Muscle layer of duodenum (tissue), 2 donors: ENCODE data around the gene MGLL.
A peak's percentile ranks its signal among the peaks of the same experiment; 100 is the strongest.

Experiments
- H3K27ac ChIP-seq: one replicate; pipeline ENCODE4 v1.7.0; 2013; ENCODE audit warnings: mild to moderate bottlenecking, low read length
- H3K27me3 ChIP-seq: one replicate; pipeline ENCODE4 v1.7.0; 2013; ENCODE audit warnings: low read depth, mild to moderate bottlenecking, control low read depth, low read length
- H3K36me3 ChIP-seq, 2 donors: one replicate each; pipeline ENCODE4 v1.7.0; 2013; ENCODE audit warnings: low read length in 2 of 2, control low read depth in 1 of 2, mild to moderate bottlenecking in 1 of 2; ENCODE audit not compliant: insufficient read depth in 2 of 2, control insufficient read depth in 1 of 2
- H3K4me1 ChIP-seq, 2 donors: one replicate each; pipeline ENCODE4 v1.7.0; 2013; ENCODE audit warnings: low read length in 2 of 2, mild to moderate bottlenecking in 2 of 2, control low read depth in 1 of 2, moderate library complexity in 1 of 2; ENCODE audit not compliant: insufficient read depth in 2 of 2, control insufficient read depth in 1 of 2
- H3K4me3 ChIP-seq, 2 donors: one replicate each; pipeline ENCODE4 v1.7.0; 2013; ENCODE audit warnings: low read length in 2 of 2, low read depth in 1 of 2, mild to moderate bottlenecking in 1 of 2
- H3K9me3 ChIP-seq, 2 donors: one replicate each; pipeline ENCODE4 v1.7.0; 2013; ENCODE audit warnings: low read length in 2 of 2, control low read depth in 1 of 2, mild to moderate bottlenecking in 1 of 2; ENCODE audit not compliant: control insufficient read depth in 1 of 2
- donor health status: healthy.

MGLL gene

DNA sequence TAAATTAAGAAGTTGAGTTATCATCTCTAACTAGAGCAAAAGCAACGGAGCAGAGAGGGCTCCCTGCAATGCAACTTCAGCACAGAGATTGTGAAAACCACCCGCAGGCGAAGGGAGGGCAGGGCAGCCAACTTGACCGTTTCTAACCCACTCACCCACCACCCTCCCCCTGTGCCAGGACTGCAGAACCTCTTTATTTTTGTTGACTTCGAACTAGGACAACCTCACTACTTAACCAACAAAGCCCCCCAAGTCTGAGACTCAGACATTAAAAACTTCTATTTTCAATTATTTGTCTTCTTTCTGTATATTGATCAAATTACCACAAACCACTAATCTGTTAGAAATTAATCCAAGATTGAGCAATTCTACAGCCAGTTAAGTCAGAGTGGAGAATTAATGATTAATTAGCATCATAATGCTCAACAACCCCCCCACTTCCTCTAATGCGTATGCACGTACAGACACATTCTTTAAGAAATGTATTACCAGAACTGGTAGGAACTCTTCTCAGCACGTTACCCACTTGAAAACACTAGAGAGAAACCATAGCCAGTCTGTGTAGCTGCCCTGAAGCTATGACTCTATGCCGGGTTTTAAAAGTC lies 2.0 kb downstream of the MGLL start:
- Histone ChIP-seq H3K4me3 (peak overlapping the region in 1 of 2 donors; percentile 4), H3K4me1 (peaks cover 9 to 38% of the 10 kb centered on the region in 2 donors), H3K27ac (peak overlapping the region; percentile 76), H3K36me3 (peaks cover 6 to 10% of the 10 kb centered on the region in 2 donors), H3K9me3 (no peaks in the 10 kb centered on the region), H3K27me3 (no peaks in the 10 kb centered on the region)

GRCh38 chr3:127819656-127820055 lies 2.7 kb downstream of the MGLL start:
- peaks cover 6 to 10% of the 10 kb centered on the region in 2 donors for H3K36me3 ChIP-seq
- H3K9me3 ChIP-seq, result no peaks in the 10 kb centered on the region
- peak overlapping the region in 1 of 2 donors; percentile 4 for H3K4me3 ChIP-seq
- no peaks in the 10 kb centered on the region for H3K27me3 ChIP-seq
- H3K4me1 ChIP-seq, result peaks cover 11 to 38% of the 10 kb centered on the region in 2 donors
- peak overlapping the region; percentile 76 for H3K27ac ChIP-seq

GRCh38 chr3:127819086-127819485 lies 3.2 kb downstream of the MGLL start:
- peak overlapping the region; percentile 60 for H3K27ac ChIP-seq
- H3K9me3 ChIP-seq, result no peaks in the 10 kb centered on the region
- H3K4me3 ChIP-seq, result no peak overlapping the region
- H3K4me1 ChIP-seq, result peaks cover 17 to 41% of the 10 kb centered on the region in 2 donors
- H3K36me3 ChIP-seq, result peaks cover 11 to 12% of the 10 kb centered on the region in 2 donors
- H3K27me3 ChIP-seq, result no peaks in the 10 kb centered on the region

- Histone ChIP-seq H3K4me1 (peaks cover 19 to 44% of the 10 kb centered on the region in 2 donors), H3K27me3 (no peaks in the 10 kb centered on the region), H3K36me3 (peaks cover 13 to 17% of the 10 kb centered on the region in 2 donors), H3K27ac (peak overlapping the region; percentile 59), H3K4me3 (no peak overlapping the region), H3K9me3 (no peaks in the 10 kb centered on the region)
These were observed 4.9 kb downstream of the MGLL start for GRCh38 chr3:127817406-127817841.

- H3K27me3 ChIP-seq, result no peaks in the 10 kb centered on the region
- H3K36me3 ChIP-seq, result peaks cover 13 to 22% of the 10 kb centered on the region in 2 donors
- peaks cover 19 to 41% of the 10 kb centered on the region in 2 donors for H3K4me1 ChIP-seq
- H3K9me3 ChIP-seq, result no peaks in the 10 kb centered on the region
- H3K27ac ChIP-seq, result peak overlapping the region; percentile 59
- H3K4me3 ChIP-seq, result no peak overlapping the region
These were observed 5.4 kb downstream of the MGLL start for GRCh38 chr3:127816783-127817405.

DNA sequence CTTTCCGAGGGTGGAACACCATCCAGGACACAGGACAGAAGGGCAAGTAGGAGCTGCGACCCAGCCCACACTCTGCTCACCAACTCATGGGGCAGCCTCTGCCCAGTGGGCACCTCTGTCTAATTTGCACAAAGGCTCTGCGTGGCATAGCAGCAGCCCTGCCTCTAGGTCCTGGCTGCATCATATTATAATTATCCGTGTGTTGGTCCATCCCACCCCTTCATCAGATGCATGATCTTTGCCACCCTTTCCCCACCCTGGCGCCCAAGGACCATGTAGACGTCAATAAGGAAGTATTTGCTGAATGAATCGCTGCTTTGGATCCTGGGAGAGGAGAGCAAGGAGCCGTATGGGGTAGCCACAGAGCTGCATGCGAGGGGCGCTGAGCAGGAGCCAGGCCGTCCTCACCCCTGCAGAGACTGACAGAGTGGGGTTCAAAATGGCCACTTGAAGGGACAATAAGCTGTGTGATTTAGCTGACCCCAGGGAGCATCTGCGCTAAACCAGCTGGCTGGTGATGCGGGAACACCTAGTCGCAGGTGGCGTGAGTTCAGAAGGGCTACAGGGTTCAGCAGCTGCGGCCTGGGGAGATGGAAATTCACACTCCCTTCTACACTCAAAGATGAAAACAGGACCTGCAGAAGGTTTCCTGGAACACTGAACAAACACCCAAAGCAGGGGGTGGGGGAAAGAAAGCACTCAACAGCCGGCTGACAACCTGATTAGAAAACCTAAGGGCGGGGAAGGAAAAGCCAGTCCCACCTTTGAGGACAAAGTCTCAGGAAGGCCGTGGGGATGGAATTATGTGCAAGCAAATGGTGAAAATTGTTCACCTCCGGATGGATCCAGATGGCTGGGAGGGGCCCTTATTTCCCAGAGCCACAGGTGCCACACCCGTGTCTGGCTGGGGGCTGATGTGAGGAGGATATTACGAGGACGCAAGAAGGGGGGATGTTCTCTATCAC lies 6.4 kb downstream of the MGLL start:
- Histone ChIP-seq H3K27me3 (no peaks in the 10 kb centered on the region), H3K4me3 (no peak overlapping the region), H3K36me3 (peaks cover 13 to 30% of the 10 kb centered on the region in 2 donors), H3K9me3 (no peaks in the 10 kb centered on the region), H3K4me1 (peaks cover 19 to 33% of the 10 kb centered on the region in 2 donors), H3K27ac (peak overlapping the region; percentile 60)

DNA sequence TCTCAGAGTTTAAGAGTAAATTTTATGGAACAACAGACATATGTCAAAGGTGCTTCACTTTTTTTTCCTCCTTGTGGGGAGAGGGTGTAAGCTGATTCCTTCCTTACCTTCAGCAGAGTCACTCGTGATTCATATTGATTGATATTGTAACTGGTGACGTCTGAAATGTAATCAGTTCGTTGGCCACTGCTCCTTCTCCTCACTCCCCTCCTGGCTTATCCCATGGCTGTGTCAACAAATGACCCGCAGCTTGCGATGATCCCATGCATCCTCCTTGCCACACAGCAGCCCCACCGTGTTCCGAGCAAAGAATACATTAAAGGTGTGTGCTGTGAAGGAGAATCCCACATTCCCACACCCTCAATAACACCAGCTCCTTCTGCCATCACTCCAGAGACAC lies 7.3 kb downstream of the MGLL start:
- peaks cover 19 to 23% of the 10 kb centered on the region in 2 donors for H3K4me1 ChIP-seq
- H3K4me3 ChIP-seq, result no peak overlapping the region
- H3K27me3 ChIP-seq, result no peaks in the 10 kb centered on the region
- H3K36me3 ChIP-seq, result peaks cover 13 to 35% of the 10 kb centered on the region in 2 donors
- no peak overlapping the region for H3K27ac ChIP-seq
- H3K9me3 ChIP-seq, result no peaks in the 10 kb centered on the region

DNA sequence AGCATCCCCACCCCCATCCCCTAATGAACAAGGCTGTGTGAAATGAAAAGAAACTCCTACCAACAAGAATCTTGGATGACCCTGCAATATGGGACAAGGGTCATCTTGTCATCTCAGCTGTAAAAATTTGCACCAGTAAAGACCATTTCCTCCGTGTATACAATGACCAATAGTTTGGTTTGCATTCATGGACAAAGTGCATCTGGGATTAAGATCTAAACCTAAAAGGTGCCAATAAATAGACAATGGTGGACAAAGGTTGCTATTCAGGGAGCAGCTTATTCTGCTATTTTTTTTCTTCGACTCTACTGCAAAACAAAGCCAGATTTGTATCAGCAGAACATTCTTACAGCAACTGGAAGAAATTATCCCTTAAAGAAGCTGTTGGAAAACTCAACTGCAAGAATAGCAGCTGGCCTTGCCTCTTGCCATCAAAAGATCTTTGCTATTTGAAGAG lies 8.0 kb downstream of the MGLL start:
- Histone ChIP-seq H3K36me3 (peaks cover 13 to 35% of the 10 kb centered on the region in 2 donors), H3K9me3 (no peaks in the 10 kb centered on the region), H3K27me3 (no peaks in the 10 kb centered on the region), H3K4me1 (peaks cover 19 to 22% of the 10 kb centered on the region in 2 donors), H3K4me3 (no peak overlapping the region), H3K27ac (peak overlapping the region; percentile 30)

DNA sequence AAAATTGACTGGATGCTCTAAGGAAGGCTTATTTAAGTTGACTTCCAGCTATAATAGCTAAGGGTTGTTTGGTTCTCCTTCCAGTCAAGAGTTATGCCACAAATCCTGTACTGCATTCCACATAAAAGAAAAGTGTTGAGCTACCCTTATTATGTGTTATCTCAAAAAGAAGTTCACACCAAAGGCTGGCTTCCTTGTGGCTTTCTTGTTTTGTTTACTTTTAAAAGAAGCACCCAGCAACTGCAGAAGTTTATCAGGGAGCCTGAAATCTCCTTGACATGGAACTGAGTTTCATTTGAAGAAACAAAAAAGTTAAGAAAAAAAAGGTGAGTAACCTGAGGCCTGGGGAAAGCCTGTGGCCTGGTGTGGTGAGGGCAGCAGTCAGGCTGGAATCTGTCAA lies 10.2 kb downstream of the MGLL start:
- Histone ChIP-seq H3K36me3 (peaks cover 17 to 36% of the 10 kb centered on the region in 2 donors), H3K4me3 (no peak overlapping the region), H3K9me3 (no peaks in the 10 kb centered on the region), H3K27ac (no peak overlapping the region), H3K27me3 (no peaks in the 10 kb centered on the region), H3K4me1 (peaks cover 16 to 22% of the 10 kb centered on the region in 2 donors)

DNA sequence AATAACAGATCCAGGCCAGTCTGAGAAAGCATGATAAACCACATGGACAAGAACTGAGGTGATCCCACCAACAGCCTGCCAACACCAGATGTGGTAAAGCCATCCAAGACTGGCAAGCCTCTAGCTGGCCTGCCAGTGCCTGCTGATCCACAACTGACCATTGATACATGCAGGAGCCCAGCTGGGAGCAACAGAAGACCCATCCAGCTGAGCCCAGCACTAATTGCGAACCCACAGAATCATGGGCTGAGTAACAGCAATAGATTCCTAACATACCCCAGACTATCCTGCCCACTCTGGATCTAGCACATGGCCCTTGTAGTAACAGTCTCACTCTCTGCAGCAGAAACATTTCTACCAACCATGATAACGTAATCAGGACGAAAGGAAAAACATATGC lies 10.6 kb downstream of the MGLL start:
- Histone ChIP-seq H3K4me1 (peaks cover 11 to 20% of the 10 kb centered on the region in 2 donors), H3K4me3 (no peak overlapping the region), H3K27ac (no peak overlapping the region), H3K27me3 (no peaks in the 10 kb centered on the region), H3K36me3 (peaks cover 17 to 36% of the 10 kb centered on the region in 2 donors), H3K9me3 (no peaks in the 10 kb centered on the region)

- Histone ChIP-seq H3K4me3 (no peak overlapping the region), H3K27ac (no peak overlapping the region), H3K27me3 (no peaks in the 10 kb centered on the region), H3K36me3 (peaks cover 17 to 36% of the 10 kb centered on the region in 2 donors), H3K9me3 (no peaks in the 10 kb centered on the region), H3K4me1 (peaks cover 6 to 7% of the 10 kb centered on the region in 2 donors)
These were observed 12.7 kb downstream of the MGLL start for GRCh38 chr3:127809611-127810010.
